WTC11 (cell line): ENCODE data around the gene OXSR1. TPM values are rescaled to one million over a fixed set of nuclear protein-coding genes. Genes with fewer than 3 reads are reported as not detected.
"Not testable (repeated sequence)": the region's sequence is repeated elsewhere in the genome, so short reads cannot be mapped to it uniquely, and the experiment has no call there.

Experiments used
- ATAC-seq: fragments of 200-7000 bp; cut with Tn5 transposase; 2 replicates; pipeline ENCODE4 v1.10.0; 2021; ENCODE audit warnings: mild to moderate bottlenecking, moderate library complexity
- CTCF ChIA-PET: fragments of 300-600 bp; sonication (Branson Sonifier 250); formaldehyde crosslinking; loops from one replicate; lab custom pipeline; 2021; ENCODE audit warnings: antibody characterized with exemption; lab: Charles Lee
- POLR2A ChIA-PET: fragments of 350-600 bp; sonication (Branson Sonifier 250); formaldehyde crosslinking; loops from one replicate; lab custom pipeline; 2021; ENCODE audit warnings: antibody characterized with exemption; lab: Charles Lee
- DNase-seq: peaks from one replicate; pipeline ENCODE4 v3.0.0; 2021; ENCODE audit warnings: low spot score
- H3K27ac Mint-ChIP-seq: 2 replicates; pipeline ENCODE4 v1.8.0; 2021; ENCODE audit warnings: mixed read lengths
- H3K27me3 Mint-ChIP-seq: 2 replicates; pipeline ENCODE4 v1.8.0; 2021; ENCODE audit warnings: low read depth, mild to moderate bottlenecking, moderate library complexity, mixed read lengths
- H3K36me3 Mint-ChIP-seq: 2 replicates; pipeline ENCODE4 v1.8.0; 2021; ENCODE audit warnings: mixed read lengths
- H3K4me1 Mint-ChIP-seq: 2 replicates; pipeline ENCODE4 v1.8.0; 2022; ENCODE audit warnings: mixed read lengths
- H3K4me3 Mint-ChIP-seq: 2 replicates; pipeline ENCODE4 v1.8.0; 2021; ENCODE audit warnings: mild to moderate bottlenecking, moderate library complexity, mixed read lengths
- H3K9me3 Mint-ChIP-seq: 2 replicates; pipeline ENCODE4 v1.8.0; 2021; ENCODE audit warnings: mixed read lengths
- ELF4 ChIP-seq: sonication (generic); formaldehyde crosslinking; IDR thresholded peaks from 2 replicates; pipeline ENCODE4 v1.8.1; 2022; ENCODE audit warnings: low read depth, mild to moderate bottlenecking, moderate library complexity, missing genetic modification reagents
- GABPB1 ChIP-seq: sonication (generic); formaldehyde crosslinking; IDR thresholded peaks from 2 replicates; pipeline ENCODE4 v1.8.1; 2023; ENCODE audit warnings: mild to moderate bottlenecking, missing genetic modification reagents
- IRF1 ChIP-seq: sonication (generic); formaldehyde crosslinking; IDR thresholded peaks from 2 replicates; pipeline ENCODE4 v1.8.0; 2023; ENCODE audit warnings: missing genetic modification reagents
- MYBL2 ChIP-seq: sonication (generic); formaldehyde crosslinking; IDR thresholded peaks from 2 replicates; pipeline ENCODE4 v1.8.1; 2023; ENCODE audit warnings: mild to moderate bottlenecking, moderate library complexity, missing genetic modification reagents
- NFATC4 ChIP-seq: fragments of 250-450 bp; sonication (Bioruptor Pico); IDR thresholded peaks from 2 replicates; pipeline ENCODE4 v1.9.0; 2021; ENCODE audit warnings: mild to moderate bottlenecking
- NFE2L1 ChIP-seq: sonication (generic); formaldehyde crosslinking; IDR thresholded peaks from 2 replicates; pipeline ENCODE4 v1.8.1; 2023; ENCODE audit warnings: missing genetic modification reagents
- SMAD4 ChIP-seq: sonication (generic); formaldehyde crosslinking; IDR thresholded peaks from 2 replicates; pipeline ENCODE4 v1.8.0; 2022; ENCODE audit warnings: mild to moderate bottlenecking, missing genetic modification reagents
- total RNA-seq: library from RNA; stranded (reverse); gene quantifications from 3 replicates; pipeline ENCODE4 v1.2.3, GENCODE V29; 2021
- TF ChIP-seq, protein P1 (sequence below): sonication (generic); formaldehyde crosslinking; IDR thresholded peaks from 2 replicates; pipeline ENCODE4 v1.8.0; 2022; ENCODE audit warnings: mild to moderate bottlenecking, missing genetic modification reagents
- TF ChIP-seq, protein P2 (sequence below): sonication (generic); formaldehyde crosslinking; IDR thresholded peaks from 2 replicates; pipeline ENCODE4 v1.8.1; 2023; ENCODE audit warnings: mild to moderate bottlenecking, missing genetic modification reagents, moderate library complexity

OXSR1 gene
- total RNA-seq, 1 experiment from 2014 or later = 50.6 TPM

GRCh38 chr3:38133557-38134405 is 31.6 kb upstream of the OXSR1 start:
- Mint-ChIP-seq H3K4me1 (peaks cover 25% of the 10 kb centered on the region), H3K9me3 (no peaks in the 10 kb centered on the region), H3K4me3 (no peak overlapping the region), H3K27me3 (no peaks in the 10 kb centered on the region), H3K27ac (no peak overlapping the region; the same call in 1 of the 2 replicates), H3K36me3 (peaks cover 31% of the 10 kb centered on the region)
- ATAC-seq = no peak
- TF ChIP-seq SMAD4 (CRISPR knock-in tag) = no peak
- TF ChIP-seq GABPB1 = peak; percentile 66; the same call in 1 of the 2 replicates
- ChIA-PET CTCF (interaction anchor here (0.6 kb wide), 1 partner anchor 137 kb away, joined by 7 read pairs; no protein-coding TSS in a partner anchor), POLR2A (no interaction called here)
- DNase-seq = no peak

DNA sequence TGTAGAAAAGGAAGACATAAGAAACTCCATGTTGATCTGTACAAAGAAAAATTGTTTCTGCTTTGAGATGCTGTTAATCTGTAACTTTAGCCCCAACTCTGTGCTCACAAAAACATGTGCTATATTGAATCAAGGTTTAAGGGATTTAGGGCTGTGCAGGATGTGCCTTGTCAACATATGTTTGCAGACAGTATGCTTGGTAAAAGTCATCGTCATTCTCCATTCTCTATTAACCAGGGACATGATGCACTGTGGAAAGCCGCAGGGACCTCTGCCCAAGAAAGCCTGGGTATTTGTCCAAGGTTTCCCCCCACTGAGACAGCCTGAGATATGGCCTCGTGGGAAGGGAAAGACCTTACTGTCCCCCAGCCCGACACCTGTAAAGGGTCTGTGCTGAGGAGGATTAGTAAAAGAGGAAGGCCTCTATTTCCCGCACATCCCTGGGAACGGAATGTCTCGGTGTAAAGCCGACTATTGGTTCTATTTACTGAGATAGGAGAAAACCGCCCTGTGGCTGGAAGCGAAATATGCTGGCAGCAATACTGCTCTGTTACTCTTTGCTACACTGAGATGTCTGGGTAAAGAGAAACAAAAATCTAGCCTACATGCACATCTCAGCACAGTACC is 30.7 kb upstream of the OXSR1 start:
- H3K9me3 Mint-ChIP-seq, CTCF ChIA-PET, DNase-seq, H3K27me3 Mint-ChIP-seq, ATAC-seq, POLR2A ChIA-PET: not testable (repeated sequence)
- peaks cover 31% of the 10 kb centered on the region for H3K4me1 Mint-ChIP-seq
- H3K4me3 Mint-ChIP-seq = peak overlapping the region; percentile 88; the same call in 1 of the 2 replicates
- peak overlapping the region; percentile 79; the same call in 1 of the 2 replicates for H3K27ac Mint-ChIP-seq
- H3K36me3 Mint-ChIP-seq = peaks cover 24% of the 10 kb centered on the region

DNA sequence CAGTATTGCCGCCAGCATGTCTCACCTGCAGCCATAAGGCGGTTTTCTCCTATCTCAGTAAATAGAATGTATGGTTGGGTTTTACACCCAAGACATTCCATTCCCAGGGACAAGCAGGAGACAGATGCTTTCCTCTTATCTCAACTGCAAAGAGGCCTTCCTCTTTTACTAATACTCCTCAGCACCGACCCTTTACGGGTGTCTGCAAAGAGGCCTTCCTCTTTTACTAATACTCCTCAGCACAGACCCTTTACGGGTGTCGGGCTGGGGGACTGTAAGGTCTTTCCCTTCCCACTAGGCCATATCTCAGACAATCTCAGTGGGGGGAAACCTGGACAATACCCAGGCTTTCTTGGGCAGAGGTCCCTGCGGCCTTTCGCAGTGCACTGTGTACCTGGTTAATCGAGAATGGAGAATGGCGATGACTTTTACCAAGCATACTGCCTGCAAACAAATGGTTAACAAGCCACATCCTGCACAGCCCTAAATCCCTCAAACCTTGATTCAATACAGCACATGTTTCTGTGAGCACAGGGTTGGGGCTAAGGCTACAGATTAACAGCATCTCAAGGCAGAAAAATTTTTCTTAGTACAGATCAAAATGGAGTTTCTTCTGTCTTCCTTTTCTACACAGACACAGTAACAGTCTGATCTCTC is 29.6 kb upstream of the OXSR1 start:
- POLR2A ChIA-PET = interaction anchor here (2.1 kb wide), 1 partner anchor 30 kb away, joined by 31 read pairs; the partner anchor contains the start of gene OXSR1
- H3K4me1 Mint-ChIP-seq = peaks cover 37% of the 10 kb centered on the region
- not testable (repeated sequence) for H3K27me3 Mint-ChIP-seq, H3K9me3 Mint-ChIP-seq, DNase-seq, ATAC-seq
- H3K36me3 Mint-ChIP-seq = peaks cover 17% of the 10 kb centered on the region
- CTCF ChIA-PET = interaction anchor here (1.2 to 2.6 kb wide), 5 partner anchors 19 to 319 kb away, joined by 3 to 24 read pairs (median 7); partner anchors contain the start of genes OXSR1 and SLC22A14
- peak overlapping the region; percentile 24; the same call in 1 of the 2 replicates for H3K27ac Mint-ChIP-seq
- H3K4me3 Mint-ChIP-seq = peak overlapping the region; percentile 88

GRCh38 chr3:38136393-38136776 is 29.0 kb upstream of the OXSR1 start:
- ChIA-PET CTCF (interaction anchor here (0.7 to 2.6 kb wide), 12 partner anchors 17 to 519 kb away, joined by 3 to 24 read pairs (median 6); partner anchors contain the start of genes EXOG, OXSR1, PLCD1 and SLC22A14), POLR2A (interaction anchor here (1.0 to 2.1 kb wide), 4 partner anchors 27 to 454 kb away, joined by 3 to 31 read pairs (median 4); partner anchors contain the start of gene OXSR1)
- H3K9me3 Mint-ChIP-seq = no peaks in the 10 kb centered on the region
- peak overlapping the region; percentile 24; the same call in 1 of the 2 replicates for H3K27ac Mint-ChIP-seq
- peak overlapping the region; percentile 88 for H3K4me3 Mint-ChIP-seq
- DNase-seq (no peak), ATAC-seq (no peak)
- no peaks in the 10 kb centered on the region for H3K27me3 Mint-ChIP-seq
- H3K36me3 Mint-ChIP-seq = peaks cover 15% of the 10 kb centered on the region
- peaks cover 37% of the 10 kb centered on the region for H3K4me1 Mint-ChIP-seq
- TF ChIP-seq MYBL2 (no peak; the same call in 1 of the 2 replicates), NFE2L1 (no peak), IRF1 (CRISPR knock-in tag) (no peak), NFATC4 (CRISPR knock-in tag) (no peak), ELF4 (CRISPR knock-in tag) (no peak)
- TF ChIP-seq, protein P1, sequence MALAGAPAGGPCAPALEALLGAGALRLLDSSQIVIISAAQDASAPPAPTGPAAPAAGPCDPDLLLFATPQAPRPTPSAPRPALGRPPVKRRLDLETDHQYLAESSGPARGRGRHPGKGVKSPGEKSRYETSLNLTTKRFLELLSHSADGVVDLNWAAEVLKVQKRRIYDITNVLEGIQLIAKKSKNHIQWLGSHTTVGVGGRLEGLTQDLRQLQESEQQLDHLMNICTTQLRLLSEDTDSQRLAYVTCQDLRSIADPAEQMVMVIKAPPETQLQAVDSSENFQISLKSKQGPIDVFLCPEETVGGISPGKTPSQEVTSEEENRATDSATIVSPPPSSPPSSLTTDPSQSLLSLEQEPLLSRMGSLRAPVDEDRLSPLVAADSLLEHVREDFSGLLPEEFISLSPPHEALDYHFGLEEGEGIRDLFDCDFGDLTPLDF (CRISPR knock-in tag) = no peak
- TF ChIP-seq, protein P2, sequence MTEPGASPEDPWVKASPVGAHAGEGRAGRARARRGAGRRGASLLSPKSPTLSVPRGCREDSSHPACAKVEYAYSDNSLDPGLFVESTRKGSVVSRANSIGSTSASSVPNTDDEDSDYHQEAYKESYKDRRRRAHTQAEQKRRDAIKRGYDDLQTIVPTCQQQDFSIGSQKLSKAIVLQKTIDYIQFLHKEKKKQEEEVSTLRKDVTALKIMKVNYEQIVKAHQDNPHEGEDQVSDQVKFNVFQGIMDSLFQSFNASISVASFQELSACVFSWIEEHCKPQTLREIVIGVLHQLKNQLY (CRISPR knock-in tag) = no peak
